ENCODE data around the gene EHMT1. TPM values are rescaled to one million over a fixed set of nuclear protein-coding genes. Genes with fewer than 3 reads are reported as not detected.

EHMT1 gene
- total and polyA plus RNA-seq, 2 of the 8 experiments (the other 6 are each of a cell fraction or from before 2014, with no cell fraction given) = 95.7 to 163 TPM

- H3K9ac ChIP-seq (replicated peaks in 1 of 4; ENCODE audit: extremely low read depth in 1 of 4, low read depth in 3 of 4, low read length in 3 of 4) = 0 out of 7 replicates have a peak overlapping the region, but pooled peaks of 1 of the 4 experiments have one; percentile 9
- H3K14ac ChIP-seq (ENCODE audit: insufficient read length) = no peak overlapping the region
- peak overlapping the region; percentile 40; the same call in 1 of the 2 replicates for H2BK20ac ChIP-seq (ENCODE audit: low read length)
- H4K5ac ChIP-seq (ENCODE audit: insufficient read length, low read depth, low read length) = no peak overlapping the region
- ChIA-PET POLR2A (ENCODE audit: partially characterized antibody) (interaction anchor here (1.0 to 3.8 kb wide), 2 partner anchors 9 to 13 kb away, joined by 4 to 26 read pairs; no protein-coding TSS in a partner anchor), CTCF (ENCODE audit: partially characterized antibody) (interaction anchor here (1.7 to 2.0 kb wide), 2 partner anchors 29 to 85 kb away, joined by 7 to 9 read pairs; no protein-coding TSS in a partner anchor)
- no peak overlapping the region for H3K4ac ChIP-seq (replicated peaks; ENCODE audit: insufficient read length, low read depth, low read length)
- peak overlapping the region; percentile 7 for H4K91ac ChIP-seq (replicated peaks; ENCODE audit: insufficient read length, low read length)
- peaks cover 7 to 11% of the 10 kb centered on the region in 2 experiments for H4K20me1 ChIP-seq (replicated peaks in 1 of 2; ENCODE audit: control insufficient read depth in 1 of 2, insufficient read depth in 2 of 2, low read length in 2 of 2)
- H3K4me1 ChIP-seq (replicated peaks in 1 of 4; ENCODE audit: control insufficient read depth in 3 of 4, insufficient read depth in 4 of 4, low read length in 3 of 4) = peaks cover 33 to 68% (median 46%) of the 10 kb centered on the region in 4 experiments
- FAIRE-seq = no peak
- no peaks in the 10 kb centered on the region for H3K9me3 ChIP-seq (ENCODE audit: insufficient read depth in 2 of 2, low read depth in 1 of 2, low read length in 1 of 2)
- H2AK5ac ChIP-seq (ENCODE audit: low read depth, low read length) = peak overlapping the region; percentile 96
- no peak for DNase-seq (ENCODE audit: low read depth in 1 of 2, low spot score in 2 of 2)
- peaks cover 0 to 2% (median 0%) of the 10 kb centered on the region in 4 experiments; a peak in 1 of 8 replicates for H3K36me3 ChIP-seq (ENCODE audit: control insufficient read depth in 2 of 4, insufficient read depth in 4 of 4, low read length in 3 of 4)
- peaks cover 7% of the 10 kb centered on the region; the same call in 1 of the 2 replicates for H3K23me2 ChIP-seq (ENCODE audit: low read depth, low read length)
- peaks cover 8 to 93% of the 10 kb centered on the region in 2 experiments for H3K79me2 ChIP-seq (ENCODE audit: control insufficient read depth in 1 of 2, insufficient read depth in 2 of 2, low read length in 2 of 2)
- H2BK15ac ChIP-seq (ENCODE audit: low read length) = 0 out of 2 replicates have a peak overlapping the region, but pooled peaks have one; percentile 66
- H3K4me2 ChIP-seq (ENCODE audit: insufficient read depth in 1 of 2, low read depth in 2 of 2, low read length in 2 of 2) = peak overlapping the region; percentile 63 to 91; a peak in 2 of 4 replicates
- no peak overlapping the region for H3K56ac ChIP-seq (replicated peaks; ENCODE audit: insufficient read length, low read depth, low read length)
- peaks cover 14% of the 10 kb centered on the region for H3K79me1 ChIP-seq (ENCODE audit: low read depth, low read length)
- peak overlapping the region; percentile 93 for H2BK12ac ChIP-seq (ENCODE audit: low read depth, low read length)
- H3K18ac ChIP-seq (ENCODE audit: extremely low read depth, low read length) = peak overlapping the region; percentile 26; the same call in 1 of the 2 replicates
- H3K4me3 ChIP-seq (ENCODE audit: extremely low read depth in 1 of 4, insufficient read depth in 2 of 4, low read depth in 3 of 4, low read length in 4 of 4) = peak overlapping the region in 1 of 4 experiments; percentile 41; a peak in 1 of 8 replicates
- 0 out of 2 replicates have a peak overlapping the region, but pooled peaks have one; percentile 87 for H3K27ac ChIP-seq (ENCODE audit: low read depth, low read length)
- H2BK5ac ChIP-seq (ENCODE audit: low read depth, low read length) = peak overlapping the region; percentile 98; the same call in 1 of the 2 replicates
- H2AFZ ChIP-seq (ENCODE audit: low read length) = no peak overlapping the region
- H3K27me3 ChIP-seq (replicated peaks in 1 of 4; ENCODE audit: control insufficient read depth in 3 of 4, extremely low read depth in 1 of 4, insufficient read depth in 3 of 4, low read length in 3 of 4) = no peaks in the 10 kb centered on the region
- H3K23ac ChIP-seq (ENCODE audit: insufficient read length) = no peak overlapping the region
- no peak overlapping the region for H4K8ac ChIP-seq (ENCODE audit: extremely low read depth, insufficient read depth, low read length)
- TF ChIP-seq JUN (IDR thresholded peaks at IDR 0.05; ENCODE audit: low read depth, low read length) = no peak
- TF ChIP-seq CEBPB (IDR thresholded peaks at IDR 0.05; ENCODE audit: low read depth, low read length) = no peak
- no peak for TF ChIP-seq ATF2 (IDR thresholded peaks at IDR 0.05; ENCODE audit: low read length)
- H2BK120ac ChIP-seq (replicated peaks; ENCODE audit: low read depth, low read length) = no peak overlapping the region
These were observed 49.4 kb downstream of the EHMT1 start for GRCh38 chr9:137668203-137668602.

Measured in H1 (cell line).